ENCODE measurements around the gene LY86. TPM values are rescaled to one million over a fixed set of nuclear protein-coding genes. Genes with fewer than 3 reads are reported as not detected.

LY86 gene
- total and polyA plus RNA-seq, 9 of the 15 experiments (the other 6 are each of a cell fraction or from before 2014, with no cell fraction given), result 0.08 to 0.20 TPM; not detected in 7

DNA sequence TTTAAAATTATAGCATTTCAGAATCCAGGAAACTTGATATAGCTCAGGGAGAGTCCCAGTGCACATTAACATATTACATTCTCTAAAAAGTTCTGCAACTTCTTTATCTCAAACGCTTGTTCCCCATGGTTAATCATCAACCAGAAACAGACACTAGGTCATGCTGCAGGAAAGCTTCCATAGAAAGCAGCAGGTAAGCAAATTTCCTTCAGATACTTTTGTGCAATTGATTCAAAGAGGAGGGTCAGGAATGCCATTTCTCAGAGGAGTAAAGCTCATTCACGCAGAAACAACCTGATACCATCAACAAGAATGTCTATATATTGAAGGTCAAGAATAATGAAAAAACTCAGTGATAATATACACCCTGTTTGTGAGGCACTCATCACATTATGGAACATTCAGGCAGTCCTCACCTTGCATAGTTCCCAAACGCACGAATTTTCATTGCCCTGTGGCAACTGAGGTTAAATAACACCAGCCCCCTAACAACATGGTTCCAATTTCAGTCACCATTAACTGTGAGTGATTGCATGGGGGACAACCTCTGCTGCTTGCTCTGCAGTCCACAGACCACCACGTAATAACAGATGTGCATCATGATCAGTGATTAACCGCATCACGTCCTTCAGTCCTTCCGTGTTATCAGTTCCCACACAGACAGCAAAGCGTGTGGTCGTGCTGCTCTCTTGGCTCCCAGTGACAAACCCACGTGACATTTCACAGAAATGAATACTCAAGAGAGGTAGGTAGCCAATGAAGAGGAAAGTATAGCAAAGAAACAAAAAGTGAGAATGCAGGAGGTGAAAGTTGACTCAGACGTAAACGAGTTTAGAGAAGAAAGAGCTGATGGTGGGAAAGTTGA is 95.7 kb downstream of the LY86 start (continued):
- TF ChIP-seq, protein P1, sequence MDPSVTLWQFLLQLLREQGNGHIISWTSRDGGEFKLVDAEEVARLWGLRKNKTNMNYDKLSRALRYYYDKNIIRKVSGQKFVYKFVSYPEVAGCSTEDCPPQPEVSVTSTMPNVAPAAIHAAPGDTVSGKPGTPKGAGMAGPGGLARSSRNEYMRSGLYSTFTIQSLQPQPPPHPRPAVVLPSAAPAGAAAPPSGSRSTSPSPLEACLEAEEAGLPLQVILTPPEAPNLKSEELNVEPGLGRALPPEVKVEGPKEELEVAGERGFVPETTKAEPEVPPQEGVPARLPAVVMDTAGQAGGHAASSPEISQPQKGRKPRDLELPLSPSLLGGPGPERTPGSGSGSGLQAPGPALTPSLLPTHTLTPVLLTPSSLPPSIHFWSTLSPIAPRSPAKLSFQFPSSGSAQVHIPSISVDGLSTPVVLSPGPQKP (CRISPR knock-in tag; IDR thresholded peaks at IDR 0.05), result no peak
- TF ChIP-seq RBM15 (IDR thresholded peaks at IDR 0.05; ENCODE audit: insufficient read depth, low read length) (no peak), DMBX1 (CRISPR knock-in tag; IDR thresholded peaks at IDR 0.05; ENCODE audit: borderline replicate concordance) (peak; percentile 48; the same call in 1 of the 2 replicates), ZKSCAN8 (CRISPR knock-in tag; IDR thresholded peaks at IDR 0.05) (no peak), ZNF644 (tag; IDR thresholded peaks at IDR 0.05; ENCODE audit: low read depth) (0 out of 2 replicates have a peak, but pooled peaks have one; percentile 45), ZNF224 (CRISPR knock-in tag; IDR thresholded peaks at IDR 0.05) (no peak), XRCC4 (IDR thresholded peaks at IDR 0.05; ENCODE audit: extremely low read depth, insufficient read depth, insufficient read length) (no peak), GTF2F1 (IDR thresholded peaks at IDR 0.05; ENCODE audit: low read depth, low read length) (no peak), ZNF24 (IDR thresholded peaks at IDR 0.05) (peak; percentile 91), TCF3 (CRISPR knock-in tag; IDR thresholded peaks at IDR 0.05) (peak; percentile 96), ZNF316 (IDR thresholded peaks at IDR 0.05) (0 out of 2 replicates have a peak, but pooled peaks have one; percentile 33), FOXA1 (IDR thresholded peaks at IDR 0.05; ENCODE audit: borderline replicate concordance) (no peak), FOXP1 (CRISPR knock-in tag; IDR thresholded peaks at IDR 0.05) (no peak), FOXK2 (conservative IDR thresholded peaks at IDR 0.05 in 1 of 2, IDR thresholded peaks at IDR 0.05 in 1 of 2; ENCODE audit: low read depth in 2 of 2) (peak; percentile 75 to 80)
- TF ChIP-seq, protein P2, sequence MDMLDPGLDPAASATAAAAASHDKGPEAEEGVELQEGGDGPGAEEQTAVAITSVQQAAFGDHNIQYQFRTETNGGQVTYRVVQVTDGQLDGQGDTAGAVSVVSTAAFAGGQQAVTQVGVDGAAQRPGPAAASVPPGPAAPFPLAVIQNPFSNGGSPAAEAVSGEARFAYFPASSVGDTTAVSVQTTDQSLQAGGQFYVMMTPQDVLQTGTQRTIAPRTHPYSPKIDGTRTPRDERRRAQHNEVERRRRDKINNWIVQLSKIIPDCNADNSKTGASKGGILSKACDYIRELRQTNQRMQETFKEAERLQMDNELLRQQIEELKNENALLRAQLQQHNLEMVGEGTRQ (CRISPR knock-in tag; IDR thresholded peaks at IDR 0.05), result peak; percentile 84
- TF ChIP-seq, protein P3, sequence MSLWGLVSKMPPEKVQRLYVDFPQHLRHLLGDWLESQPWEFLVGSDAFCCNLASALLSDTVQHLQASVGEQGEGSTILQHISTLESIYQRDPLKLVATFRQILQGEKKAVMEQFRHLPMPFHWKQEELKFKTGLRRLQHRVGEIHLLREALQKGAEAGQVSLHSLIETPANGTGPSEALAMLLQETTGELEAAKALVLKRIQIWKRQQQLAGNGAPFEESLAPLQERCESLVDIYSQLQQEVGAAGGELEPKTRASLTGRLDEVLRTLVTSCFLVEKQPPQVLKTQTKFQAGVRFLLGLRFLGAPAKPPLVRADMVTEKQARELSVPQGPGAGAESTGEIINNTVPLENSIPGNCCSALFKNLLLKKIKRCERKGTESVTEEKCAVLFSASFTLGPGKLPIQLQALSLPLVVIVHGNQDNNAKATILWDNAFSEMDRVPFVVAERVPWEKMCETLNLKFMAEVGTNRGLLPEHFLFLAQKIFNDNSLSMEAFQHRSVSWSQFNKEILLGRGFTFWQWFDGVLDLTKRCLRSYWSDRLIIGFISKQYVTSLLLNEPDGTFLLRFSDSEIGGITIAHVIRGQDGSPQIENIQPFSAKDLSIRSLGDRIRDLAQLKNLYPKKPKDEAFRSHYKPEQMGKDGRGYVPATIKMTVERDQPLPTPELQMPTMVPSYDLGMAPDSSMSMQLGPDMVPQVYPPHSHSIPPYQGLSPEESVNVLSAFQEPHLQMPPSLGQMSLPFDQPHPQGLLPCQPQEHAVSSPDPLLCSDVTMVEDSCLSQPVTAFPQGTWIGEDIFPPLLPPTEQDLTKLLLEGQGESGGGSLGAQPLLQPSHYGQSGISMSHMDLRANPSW (CRISPR knock-in tag; IDR thresholded peaks at IDR 0.05), result peak; percentile 49; the same call in 1 of the 2 replicates
- TF ChIP-seq, protein P4, sequence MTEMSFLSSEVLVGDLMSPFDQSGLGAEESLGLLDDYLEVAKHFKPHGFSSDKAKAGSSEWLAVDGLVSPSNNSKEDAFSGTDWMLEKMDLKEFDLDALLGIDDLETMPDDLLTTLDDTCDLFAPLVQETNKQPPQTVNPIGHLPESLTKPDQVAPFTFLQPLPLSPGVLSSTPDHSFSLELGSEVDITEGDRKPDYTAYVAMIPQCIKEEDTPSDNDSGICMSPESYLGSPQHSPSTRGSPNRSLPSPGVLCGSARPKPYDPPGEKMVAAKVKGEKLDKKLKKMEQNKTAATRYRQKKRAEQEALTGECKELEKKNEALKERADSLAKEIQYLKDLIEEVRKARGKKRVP (CRISPR knock-in tag; IDR thresholded peaks at IDR 0.05), result no peak
- TF ChIP-seq, protein P5, sequence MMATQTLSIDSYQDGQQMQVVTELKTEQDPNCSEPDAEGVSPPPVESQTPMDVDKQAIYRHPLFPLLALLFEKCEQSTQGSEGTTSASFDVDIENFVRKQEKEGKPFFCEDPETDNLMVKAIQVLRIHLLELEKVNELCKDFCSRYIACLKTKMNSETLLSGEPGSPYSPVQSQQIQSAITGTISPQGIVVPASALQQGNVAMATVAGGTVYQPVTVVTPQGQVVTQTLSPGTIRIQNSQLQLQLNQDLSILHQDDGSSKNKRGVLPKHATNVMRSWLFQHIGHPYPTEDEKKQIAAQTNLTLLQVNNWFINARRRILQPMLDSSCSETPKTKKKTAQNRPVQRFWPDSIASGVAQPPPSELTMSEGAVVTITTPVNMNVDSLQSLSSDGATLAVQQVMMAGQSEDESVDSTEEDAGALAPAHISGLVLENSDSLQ (IDR thresholded peaks at IDR 0.05), result peak; percentile 76
